ENCODE measurements around the gene ZRANB2.
A peak's percentile ranks its signal among the peaks of the same experiment; 100 is the strongest.

ZRANB2 gene

GRCh38 chr1:71080230-71080738, 551 bp downstream of the ZRANB2 start:
- H3K36me3 ChIP-seq (ENCODE audit: insufficient read depth, low read length) = peaks cover 39% of the 10 kb centered on the region
- peak overlapping the region; percentile 77 for H3K4me2 ChIP-seq (ENCODE audit: insufficient read depth, low read length)
- peaks cover 57% of the 10 kb centered on the region for H3K79me2 ChIP-seq (ENCODE audit: insufficient read depth, low read length)
- H4K20me1 ChIP-seq (ENCODE audit: insufficient read depth, low read length) = peaks cover 24% of the 10 kb centered on the region; the same call in 1 of the 2 replicates
- peak overlapping the region; percentile 98 for H3K27ac ChIP-seq (ENCODE audit: low read length)
- DNase-seq = peak; percentile 13
- no peaks in the 10 kb centered on the region for H3K27me3 ChIP-seq (ENCODE audit: insufficient read depth, low read length, poor library complexity)
- peak overlapping the region; percentile 83 for H3K9ac ChIP-seq (ENCODE audit: low read depth, low read length)
- peak; percentile 23 for ATAC-seq (ENCODE audit: insufficient read depth, low read depth)
- peak overlapping the region; percentile 90 for H2AFZ ChIP-seq (ENCODE audit: low read depth, low read length)
- no peaks in the 10 kb centered on the region for H3K9me3 ChIP-seq (ENCODE audit: insufficient read depth, low read length, severe bottlenecking)
- H3K4me3 ChIP-seq (ENCODE audit: low read depth in 1 of 2, low read length in 2 of 2) = peak overlapping the region; percentile 88 to 89
- H3K4me1 ChIP-seq (ENCODE audit: insufficient read depth, low read length) = peaks cover 31% of the 10 kb centered on the region
- TF ChIP-seq EZH2 (IDR thresholded peaks at IDR 0.05; ENCODE audit: borderline replicate concordance, low read depth, low read length, severe bottlenecking) = no peak
- TF ChIP-seq, protein P1, sequence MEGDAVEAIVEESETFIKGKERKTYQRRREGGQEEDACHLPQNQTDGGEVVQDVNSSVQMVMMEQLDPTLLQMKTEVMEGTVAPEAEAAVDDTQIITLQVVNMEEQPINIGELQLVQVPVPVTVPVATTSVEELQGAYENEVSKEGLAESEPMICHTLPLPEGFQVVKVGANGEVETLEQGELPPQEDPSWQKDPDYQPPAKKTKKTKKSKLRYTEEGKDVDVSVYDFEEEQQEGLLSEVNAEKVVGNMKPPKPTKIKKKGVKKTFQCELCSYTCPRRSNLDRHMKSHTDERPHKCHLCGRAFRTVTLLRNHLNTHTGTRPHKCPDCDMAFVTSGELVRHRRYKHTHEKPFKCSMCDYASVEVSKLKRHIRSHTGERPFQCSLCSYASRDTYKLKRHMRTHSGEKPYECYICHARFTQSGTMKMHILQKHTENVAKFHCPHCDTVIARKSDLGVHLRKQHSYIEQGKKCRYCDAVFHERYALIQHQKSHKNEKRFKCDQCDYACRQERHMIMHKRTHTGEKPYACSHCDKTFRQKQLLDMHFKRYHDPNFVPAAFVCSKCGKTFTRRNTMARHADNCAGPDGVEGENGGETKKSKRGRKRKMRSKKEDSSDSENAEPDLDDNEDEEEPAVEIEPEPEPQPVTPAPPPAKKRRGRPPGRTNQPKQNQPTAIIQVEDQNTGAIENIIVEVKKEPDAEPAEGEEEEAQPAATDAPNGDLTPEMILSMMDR (IDR thresholded peaks at IDR 0.05; ENCODE audit: borderline replicate concordance, extremely low read depth, low read length, poor library complexity, severe bottlenecking) = no peak

DNA sequence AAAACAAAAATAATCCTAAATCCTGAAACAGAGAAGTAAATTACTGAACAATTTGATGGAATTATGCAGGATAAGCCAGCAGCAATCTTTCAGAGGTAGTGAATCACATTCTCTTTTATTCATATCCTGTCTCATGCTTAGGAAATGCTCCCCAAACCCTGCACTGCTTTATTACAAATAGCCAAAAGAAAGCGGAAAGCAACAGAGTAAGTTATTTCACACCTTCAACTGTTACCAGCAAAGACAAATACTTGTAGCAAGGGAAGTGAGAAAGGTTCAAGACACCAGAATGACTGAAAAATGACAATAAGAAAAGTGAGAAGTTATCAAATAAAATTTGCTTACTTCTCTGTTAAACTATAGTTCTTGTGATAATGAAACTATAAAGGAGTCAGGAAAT, 6.2 kb downstream of the ZRANB2 start:
- no peak overlapping the region for H3K4me2 ChIP-seq (ENCODE audit: insufficient read depth, low read length)
- H4K20me1 ChIP-seq (ENCODE audit: insufficient read depth, low read length) = peaks cover 49% of the 10 kb centered on the region; the same call in 1 of the 2 replicates
- H3K36me3 ChIP-seq (ENCODE audit: insufficient read depth, low read length) = peaks cover 91% of the 10 kb centered on the region
- H3K9ac ChIP-seq (ENCODE audit: low read depth, low read length) = no peak overlapping the region
- H2AFZ ChIP-seq (ENCODE audit: low read depth, low read length) = no peak overlapping the region
- H3K27ac ChIP-seq (ENCODE audit: low read length) = no peak overlapping the region
- peaks cover 65% of the 10 kb centered on the region for H3K79me2 ChIP-seq (ENCODE audit: insufficient read depth, low read length)
- no peak for ATAC-seq (ENCODE audit: insufficient read depth, low read depth)
- H3K9me3 ChIP-seq (ENCODE audit: insufficient read depth, low read length, severe bottlenecking) = no peaks in the 10 kb centered on the region
- no peak for TF ChIP-seq EZH2 (IDR thresholded peaks at IDR 0.05; ENCODE audit: borderline replicate concordance, low read depth, low read length, severe bottlenecking)
- TF ChIP-seq, protein P1 (IDR thresholded peaks at IDR 0.05; ENCODE audit: borderline replicate concordance, extremely low read depth, low read length, poor library complexity, severe bottlenecking) = no peak
- no peak for DNase-seq
- H3K4me1 ChIP-seq (ENCODE audit: insufficient read depth, low read length) = peaks cover 18% of the 10 kb centered on the region
- no peaks in the 10 kb centered on the region for H3K27me3 ChIP-seq (ENCODE audit: insufficient read depth, low read length, poor library complexity)
- no peak overlapping the region for H3K4me3 ChIP-seq (ENCODE audit: low read depth in 1 of 2, low read length in 2 of 2)

- H3K4me2 ChIP-seq (ENCODE audit: insufficient read depth, low read length) = no peak overlapping the region
- H3K9ac ChIP-seq (ENCODE audit: low read depth, low read length) = no peak overlapping the region
- peaks cover 41% of the 10 kb centered on the region for H3K79me2 ChIP-seq (ENCODE audit: insufficient read depth, low read length)
- DNase-seq (no peak), ATAC-seq (ENCODE audit: insufficient read depth, low read depth) (no peak)
- H3K36me3 ChIP-seq (ENCODE audit: insufficient read depth, low read length) = peaks cover 96% of the 10 kb centered on the region
- no peaks in the 10 kb centered on the region for H3K4me1 ChIP-seq (ENCODE audit: insufficient read depth, low read length)
- H4K20me1 ChIP-seq (ENCODE audit: insufficient read depth, low read length) = peaks cover 29% of the 10 kb centered on the region; the same call in 1 of the 2 replicates
- no peak for TF ChIP-seq EZH2 (IDR thresholded peaks at IDR 0.05; ENCODE audit: borderline replicate concordance, low read depth, low read length, severe bottlenecking)
- TF ChIP-seq, protein P1 (IDR thresholded peaks at IDR 0.05; ENCODE audit: borderline replicate concordance, extremely low read depth, low read length, poor library complexity, severe bottlenecking) = no peak
- H3K27me3 ChIP-seq (ENCODE audit: insufficient read depth, low read length, poor library complexity) = no peaks in the 10 kb centered on the region
- no peak overlapping the region for H3K27ac ChIP-seq (ENCODE audit: low read length)
- no peak overlapping the region for H3K4me3 ChIP-seq (ENCODE audit: low read depth in 1 of 2, low read length in 2 of 2)
- no peak overlapping the region for H2AFZ ChIP-seq (ENCODE audit: low read depth, low read length)
- H3K9me3 ChIP-seq (ENCODE audit: insufficient read depth, low read length, severe bottlenecking) = no peaks in the 10 kb centered on the region
These were observed 8.6 kb downstream of the ZRANB2 start for GRCh38 chr1:71072273-71072672.
